ENCODE results near the gene ABHD16B. TPM values are rescaled to one million over a fixed set of nuclear protein-coding genes. Genes with fewer than 3 reads are reported as not detected.

ABHD16B gene
- total and polyA plus RNA-seq, 10 of the 15 experiments (the other 5 are each of a cell fraction or from before 2014, with no cell fraction given), result 0.13 TPM; not detected in 9

DNA sequence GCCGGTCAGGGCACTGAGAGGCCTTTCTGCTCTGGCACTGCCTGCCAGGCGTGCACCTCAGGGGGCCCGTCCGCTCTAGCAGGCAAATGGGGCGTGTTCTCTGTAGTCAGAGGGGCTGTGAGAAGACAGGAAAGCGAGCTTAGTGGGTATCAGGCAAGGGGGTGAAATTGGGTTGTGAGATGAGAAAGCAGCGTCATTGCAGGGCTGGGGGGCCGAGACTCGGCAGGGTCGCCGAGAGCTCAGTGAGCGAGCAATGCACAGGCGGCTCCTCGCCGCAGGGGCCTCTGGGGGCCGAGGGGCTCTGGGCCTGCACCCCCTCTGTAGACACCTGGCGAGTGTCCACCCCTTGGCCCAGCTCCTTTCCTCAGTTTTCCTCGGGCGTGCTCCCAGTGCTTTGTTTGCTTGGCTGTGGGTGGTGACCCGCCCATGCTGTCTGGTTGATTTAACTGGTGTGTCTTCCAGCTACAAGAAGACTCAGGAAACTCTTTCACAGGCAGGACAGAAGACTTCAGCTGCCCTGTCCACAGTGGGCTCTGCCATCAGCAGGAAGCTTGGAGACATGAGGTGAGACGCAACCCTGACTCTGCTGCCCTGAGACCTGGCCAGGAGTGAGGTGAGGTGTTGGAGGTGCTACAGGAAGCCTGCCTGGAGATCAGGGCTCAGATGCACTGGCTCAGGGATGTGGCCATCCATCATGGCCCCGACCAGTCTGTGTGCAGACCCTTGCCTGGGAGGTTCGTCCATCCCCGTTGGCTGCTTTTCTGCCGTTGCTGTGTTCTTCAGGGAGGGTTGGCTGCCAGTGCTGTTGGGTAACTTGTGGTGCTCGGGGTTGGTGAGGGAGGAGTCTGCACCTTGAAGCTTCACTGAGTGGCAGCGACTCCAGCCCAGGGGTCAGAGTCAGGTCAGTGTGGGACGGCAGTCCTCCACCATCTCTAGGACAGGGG is 21.2 kb downstream of the ABHD16B start:
- H3K27me3 ChIP-seq (replicated peaks in 1 of 2; ENCODE audit: control insufficient read depth in 2 of 2, insufficient read depth in 2 of 2, low read length in 1 of 2), result no peaks in the 10 kb centered on the region
- ChIA-PET CTCF (no interaction called here), SMC1A (ENCODE audit: uncharacterized antibody, unreplicated experiment) (no interaction called here), RAD21 (ENCODE audit: unreplicated experiment) (no interaction called here), POLR2A (no interaction called here)
- H3K9me3 ChIP-seq (replicated peaks; ENCODE audit: control insufficient read depth, insufficient read depth, low read length), result no peaks in the 10 kb centered on the region
- 0 out of 2 replicates have a peak, but pooled peaks cover 3% of the 10 kb centered on the region for H3K4me1 ChIP-seq (ENCODE audit: control insufficient read depth, insufficient read depth, low read length)
- no peak overlapping the region for H3K27ac ChIP-seq (ENCODE audit: control insufficient read depth, insufficient read depth)
- in situ Hi-C loops (cut with MboI) (no loop called here), intact Hi-C loops (cut with micrococcal nuclease; ENCODE audit: unreplicated experiment) (no loop called here)
- FAIRE-seq, result no peak
- no peak overlapping the region for H3K4me2 ChIP-seq (ENCODE audit: control insufficient read depth, insufficient read depth)
- H3K79me2 ChIP-seq (ENCODE audit: control insufficient read depth, insufficient read depth, low read length), result no peaks in the 10 kb centered on the region; the same call in 1 of the 2 replicates
- no peak overlapping the region for H2AFZ ChIP-seq (ENCODE audit: control insufficient read depth, low read depth, low read length)
- no peak for DNase-seq (ENCODE audit: low read depth, low spot score)
- WGBS (ENCODE audit: insufficient coverage, insufficient replicate concordance, low lambda C conversion rate, missing lambda C conversion rate), result 96% methylated on average over 28 of the region's 28 CpGs
- H3K9ac ChIP-seq (ENCODE audit: control insufficient read depth, insufficient read depth, low read length), result no peak overlapping the region
- H4K20me1 ChIP-seq (ENCODE audit: control insufficient read depth, insufficient read depth), result no peaks in the 10 kb centered on the region
- peaks cover 8 to 32% of the 10 kb centered on the region in 2 experiments; a peak in 3 of 4 replicates for H3K36me3 ChIP-seq (ENCODE audit: control insufficient read depth in 2 of 2, insufficient read depth in 2 of 2, low read length in 1 of 2)
- no peak overlapping the region for H3K4me3 ChIP-seq
- BruUV-seq (replicated peaks), result no TSS peak
- no peak for ATAC-seq
- no peak for TF ChIP-seq ASH2L (IDR thresholded peaks at IDR 0.05; ENCODE audit: borderline replicate concordance, low read depth)
- no peak for TF ChIP-seq RCOR1 (conservative IDR thresholded peaks at IDR 0.05; ENCODE audit: low read depth, low read length)
- TF ChIP-seq, protein P1, sequence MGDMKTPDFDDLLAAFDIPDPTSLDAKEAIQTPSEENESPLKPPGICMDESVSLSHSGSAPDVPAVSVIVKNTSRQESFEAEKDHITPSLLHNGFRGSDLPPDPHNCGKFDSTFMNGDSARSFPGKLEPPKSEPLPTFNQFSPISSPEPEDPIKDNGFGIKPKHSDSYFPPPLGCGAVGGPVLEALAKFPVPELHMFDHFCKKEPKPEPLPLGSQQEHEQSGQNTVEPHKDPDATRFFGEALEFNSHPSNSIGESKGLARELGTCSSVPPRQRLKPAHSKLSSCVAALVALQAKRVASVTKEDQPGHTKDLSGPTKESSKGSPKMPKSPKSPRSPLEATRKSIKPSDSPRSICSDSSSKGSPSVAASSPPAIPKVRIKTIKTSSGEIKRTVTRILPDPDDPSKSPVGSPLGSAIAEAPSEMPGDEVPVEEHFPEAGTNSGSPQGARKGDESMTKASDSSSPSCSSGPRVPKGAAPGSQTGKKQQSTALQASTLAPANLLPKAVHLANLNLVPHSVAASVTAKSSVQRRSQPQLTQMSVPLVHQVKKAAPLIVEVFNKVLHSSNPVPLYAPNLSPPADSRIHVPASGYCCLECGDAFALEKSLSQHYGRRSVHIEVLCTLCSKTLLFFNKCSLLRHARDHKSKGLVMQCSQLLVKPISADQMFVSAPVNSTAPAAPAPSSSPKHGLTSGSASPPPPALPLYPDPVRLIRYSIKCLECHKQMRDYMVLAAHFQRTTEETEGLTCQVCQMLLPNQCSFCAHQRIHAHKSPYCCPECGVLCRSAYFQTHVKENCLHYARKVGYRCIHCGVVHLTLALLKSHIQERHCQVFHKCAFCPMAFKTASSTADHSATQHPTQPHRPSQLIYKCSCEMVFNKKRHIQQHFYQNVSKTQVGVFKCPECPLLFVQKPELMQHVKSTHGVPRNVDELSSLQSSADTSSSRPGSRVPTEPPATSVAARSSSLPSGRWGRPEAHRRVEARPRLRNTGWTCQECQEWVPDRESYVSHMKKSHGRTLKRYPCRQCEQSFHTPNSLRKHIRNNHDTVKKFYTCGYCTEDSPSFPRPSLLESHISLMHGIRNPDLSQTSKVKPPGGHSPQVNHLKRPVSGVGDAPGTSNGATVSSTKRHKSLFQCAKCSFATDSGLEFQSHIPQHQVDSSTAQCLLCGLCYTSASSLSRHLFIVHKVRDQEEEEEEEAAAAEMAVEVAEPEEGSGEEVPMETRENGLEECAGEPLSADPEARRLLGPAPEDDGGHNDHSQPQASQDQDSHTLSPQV (IDR thresholded peaks at IDR 0.05), result no peak
- no peak for TF ChIP-seq ZNF274 (IDR thresholded peaks at IDR 0.05; ENCODE audit: insufficient read depth, insufficient read length)
- no peak for TF ChIP-seq CREB1 (IDR thresholded peaks at IDR 0.05; ENCODE audit: low read depth)
- no peak for TF ChIP-seq CEBPB (IDR thresholded peaks at IDR 0.05; ENCODE audit: borderline replicate concordance in 1 of 2, low read depth in 2 of 2, low read length in 2 of 2)
- no peak for TF ChIP-seq SMARCA5 (IDR thresholded peaks at IDR 0.05)
- TF ChIP-seq TCF12 (IDR thresholded peaks at IDR 0.05; ENCODE audit: low read depth, low read length), result no peak
- TF ChIP-seq, protein P2, sequence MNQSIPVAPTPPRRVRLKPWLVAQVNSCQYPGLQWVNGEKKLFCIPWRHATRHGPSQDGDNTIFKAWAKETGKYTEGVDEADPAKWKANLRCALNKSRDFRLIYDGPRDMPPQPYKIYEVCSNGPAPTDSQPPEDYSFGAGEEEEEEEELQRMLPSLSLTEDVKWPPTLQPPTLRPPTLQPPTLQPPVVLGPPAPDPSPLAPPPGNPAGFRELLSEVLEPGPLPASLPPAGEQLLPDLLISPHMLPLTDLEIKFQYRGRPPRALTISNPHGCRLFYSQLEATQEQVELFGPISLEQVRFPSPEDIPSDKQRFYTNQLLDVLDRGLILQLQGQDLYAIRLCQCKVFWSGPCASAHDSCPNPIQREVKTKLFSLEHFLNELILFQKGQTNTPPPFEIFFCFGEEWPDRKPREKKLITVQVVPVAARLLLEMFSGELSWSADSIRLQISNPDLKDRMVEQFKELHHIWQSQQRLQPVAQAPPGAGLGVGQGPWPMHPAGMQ (IDR thresholded peaks at IDR 0.05; ENCODE audit: borderline replicate concordance), result no peak
- TF ChIP-seq, protein P3, sequence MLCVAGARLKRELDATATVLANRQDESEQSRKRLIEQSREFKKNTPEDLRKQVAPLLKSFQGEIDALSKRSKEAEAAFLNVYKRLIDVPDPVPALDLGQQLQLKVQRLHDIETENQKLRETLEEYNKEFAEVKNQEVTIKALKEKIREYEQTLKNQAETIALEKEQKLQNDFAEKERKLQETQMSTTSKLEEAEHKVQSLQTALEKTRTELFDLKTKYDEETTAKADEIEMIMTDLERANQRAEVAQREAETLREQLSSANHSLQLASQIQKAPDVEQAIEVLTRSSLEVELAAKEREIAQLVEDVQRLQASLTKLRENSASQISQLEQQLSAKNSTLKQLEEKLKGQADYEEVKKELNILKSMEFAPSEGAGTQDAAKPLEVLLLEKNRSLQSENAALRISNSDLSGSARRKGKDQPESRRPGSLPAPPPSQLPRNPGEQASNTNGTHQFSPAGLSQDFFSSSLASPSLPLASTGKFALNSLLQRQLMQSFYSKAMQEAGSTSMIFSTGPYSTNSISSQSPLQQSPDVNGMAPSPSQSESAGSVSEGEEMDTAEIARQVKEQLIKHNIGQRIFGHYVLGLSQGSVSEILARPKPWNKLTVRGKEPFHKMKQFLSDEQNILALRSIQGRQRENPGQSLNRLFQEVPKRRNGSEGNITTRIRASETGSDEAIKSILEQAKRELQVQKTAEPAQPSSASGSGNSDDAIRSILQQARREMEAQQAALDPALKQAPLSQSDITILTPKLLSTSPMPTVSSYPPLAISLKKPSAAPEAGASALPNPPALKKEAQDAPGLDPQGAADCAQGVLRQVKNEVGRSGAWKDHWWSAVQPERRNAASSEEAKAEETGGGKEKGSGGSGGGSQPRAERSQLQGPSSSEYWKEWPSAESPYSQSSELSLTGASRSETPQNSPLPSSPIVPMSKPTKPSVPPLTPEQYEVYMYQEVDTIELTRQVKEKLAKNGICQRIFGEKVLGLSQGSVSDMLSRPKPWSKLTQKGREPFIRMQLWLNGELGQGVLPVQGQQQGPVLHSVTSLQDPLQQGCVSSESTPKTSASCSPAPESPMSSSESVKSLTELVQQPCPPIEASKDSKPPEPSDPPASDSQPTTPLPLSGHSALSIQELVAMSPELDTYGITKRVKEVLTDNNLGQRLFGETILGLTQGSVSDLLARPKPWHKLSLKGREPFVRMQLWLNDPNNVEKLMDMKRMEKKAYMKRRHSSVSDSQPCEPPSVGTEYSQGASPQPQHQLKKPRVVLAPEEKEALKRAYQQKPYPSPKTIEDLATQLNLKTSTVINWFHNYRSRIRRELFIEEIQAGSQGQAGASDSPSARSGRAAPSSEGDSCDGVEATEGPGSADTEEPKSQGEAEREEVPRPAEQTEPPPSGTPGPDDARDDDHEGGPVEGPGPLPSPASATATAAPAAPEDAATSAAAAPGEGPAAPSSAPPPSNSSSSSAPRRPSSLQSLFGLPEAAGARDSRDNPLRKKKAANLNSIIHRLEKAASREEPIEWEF (IDR thresholded peaks at IDR 0.05; ENCODE audit: insufficient replicate concordance, low read depth, low read length), result no peak
- TF ChIP-seq FOS (IDR thresholded peaks at IDR 0.05; ENCODE audit: borderline replicate concordance, extremely low read depth, insufficient read length), result no peak
